ENCODE data around the gene IFT172.

GRCh38 chr2:27421660-27422250 lies 67.8 kb downstream of the IFT172 start:
- TF ChIP-seq CTCF (conservative IDR thresholded peaks at IDR 0.05; ENCODE audit: low read depth in 2 of 2), result no peak
- no peak for TF ChIP-seq EZH2 (IDR thresholded peaks at IDR 0.05; ENCODE audit: low read depth, unreplicated experiment)
- TF ChIP-seq POLR2AphosphoS5 (IDR thresholded peaks at IDR 0.05; ENCODE audit: low read depth), result no peak
- TF ChIP-seq REST (IDR thresholded peaks at IDR 0.05; ENCODE audit: unreplicated experiment), result no peak
- no peak for TF ChIP-seq ZNF331 (CRISPR knock-in tag; IDR thresholded peaks at IDR 0.05; ENCODE audit: low read depth)
